ENCODE measurements around the gene TRIP13.
"Not testable (repeated sequence)": the region's sequence is repeated elsewhere in the genome, so short reads cannot be mapped to it uniquely, and the experiment has no call there.

The TRIP13 gene

DNA sequence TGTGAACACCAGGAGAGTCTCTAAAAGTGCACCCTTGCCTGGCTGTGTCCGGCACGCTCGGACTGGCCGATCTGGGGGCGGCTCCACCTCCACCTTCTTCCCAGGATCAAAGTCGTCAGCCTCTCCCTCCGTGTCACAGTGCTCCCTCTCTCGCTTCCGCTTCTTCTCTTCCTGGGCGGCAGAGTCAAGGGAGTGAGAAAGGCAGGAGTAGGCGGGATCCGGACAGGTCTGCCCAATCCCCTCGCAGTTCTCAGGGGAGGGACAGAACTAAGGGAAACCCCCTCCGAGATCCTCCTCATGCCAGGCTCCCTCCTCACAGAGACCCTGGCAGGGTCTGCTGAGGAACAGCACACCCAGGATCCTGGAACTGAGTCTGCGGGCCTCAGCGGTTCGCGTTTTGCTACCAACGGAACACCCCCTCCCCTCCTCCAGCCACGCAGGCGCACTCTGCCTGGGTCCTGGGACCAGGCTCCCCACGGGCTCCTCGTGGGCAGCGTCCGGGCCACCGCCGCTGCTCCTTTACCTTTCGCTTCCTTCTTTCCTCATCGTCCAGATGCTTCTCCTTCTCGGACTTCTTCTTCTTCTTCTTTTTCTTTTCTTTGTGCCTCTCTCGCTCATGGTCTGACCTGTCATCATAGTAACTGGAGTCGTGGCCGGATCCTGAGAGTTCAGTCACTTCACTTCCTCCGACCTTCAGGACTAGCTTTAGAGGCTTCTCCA is 1.4 kb upstream of the TRIP13 start:
- DNase-seq (ENCODE audit: low read depth in 3 of 3) = no peak

DNA sequence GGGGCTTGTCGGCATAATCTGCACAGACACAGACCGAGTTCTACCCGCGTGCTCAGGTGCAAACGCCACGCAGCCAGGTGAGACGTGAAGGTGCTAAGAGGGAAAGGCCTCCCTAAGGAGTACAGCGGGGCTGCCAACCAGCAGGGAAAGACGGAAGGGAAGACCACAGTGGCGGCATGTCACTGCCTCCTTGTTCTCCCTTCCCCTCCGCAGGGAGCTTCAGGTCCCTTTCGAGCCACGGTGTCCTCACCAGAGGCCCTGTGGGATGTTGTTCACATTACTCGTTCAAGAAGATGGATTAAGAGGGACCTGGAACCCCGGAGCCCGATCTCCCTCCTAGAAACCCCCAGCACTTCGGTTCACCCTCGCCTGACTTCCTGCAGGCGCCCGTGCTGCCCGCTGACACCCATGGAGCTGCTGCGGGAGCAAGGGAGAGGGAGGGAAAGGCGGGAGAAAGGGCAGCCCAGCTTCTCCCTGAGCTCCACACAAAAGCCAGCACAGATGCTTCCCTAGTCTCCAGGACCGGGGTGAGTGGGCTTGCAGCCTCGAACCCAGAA is 769 bp upstream of the TRIP13 start:
- DNase-seq (ENCODE audit: low read depth in 3 of 3) = no peak

DNA sequence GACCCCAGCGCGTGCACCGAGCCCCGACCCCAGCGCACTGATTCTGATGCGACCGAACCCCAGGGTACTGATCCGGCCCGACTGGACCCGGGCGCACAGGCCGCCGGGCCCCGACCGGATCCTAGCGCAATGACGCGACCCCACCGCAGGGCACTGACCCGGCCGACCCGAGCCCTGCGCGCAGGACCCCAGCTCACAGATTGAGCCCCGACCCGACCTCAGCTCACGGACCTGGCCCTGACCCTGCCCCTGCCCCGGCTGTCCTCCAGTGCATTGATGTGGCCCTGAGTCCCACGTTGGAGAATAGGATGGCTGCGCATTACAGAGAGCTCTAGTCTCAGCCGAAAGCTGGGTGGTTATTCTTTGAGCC is 438 bp downstream of the TRIP13 start:
- no peak for DNase-seq (ENCODE audit: low read depth in 3 of 3)

DNA sequence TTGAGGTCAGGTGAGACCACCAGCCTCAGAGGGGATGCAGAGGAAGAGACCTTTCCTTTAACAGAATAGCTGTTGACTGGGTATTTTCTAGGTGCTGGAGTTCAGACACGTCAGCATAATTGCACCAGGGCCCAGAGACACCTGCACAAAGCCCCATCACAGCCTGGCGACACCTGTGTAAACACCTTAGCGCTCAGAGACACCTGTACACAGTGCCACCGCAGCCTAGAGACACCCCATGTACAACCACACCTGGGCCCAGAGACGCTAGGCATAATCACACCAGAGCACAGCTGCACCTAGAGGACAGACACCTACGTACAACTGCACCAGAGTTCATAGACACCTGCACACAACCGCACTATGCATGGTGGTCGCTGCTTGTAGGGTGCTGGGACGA is 1.0 kb downstream of the TRIP13 start:
- no peak for DNase-seq (ENCODE audit: low read depth in 3 of 3)

DNA sequence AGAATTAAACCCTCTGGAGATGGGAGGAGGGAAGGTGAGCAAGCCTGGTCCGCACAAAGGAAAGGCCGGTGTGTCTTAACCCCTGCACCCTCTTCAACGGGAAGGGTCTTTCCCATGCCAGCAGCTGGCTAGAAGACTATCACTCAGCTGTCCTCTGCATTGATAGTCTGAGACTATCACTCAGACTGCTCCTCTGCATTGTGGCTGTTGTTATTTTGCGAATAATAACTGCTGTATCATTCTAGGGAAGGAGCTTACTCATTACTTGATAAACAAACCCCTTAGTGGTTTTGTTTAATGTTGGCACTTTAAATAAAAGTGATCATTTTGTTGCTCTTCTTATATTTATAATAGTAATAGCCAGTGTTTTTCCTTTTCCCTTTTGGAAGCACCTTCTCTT is 8.1 kb downstream of the TRIP13 start:
- DNase-seq (ENCODE audit: low read depth in 3 of 3) = no peak

DNA sequence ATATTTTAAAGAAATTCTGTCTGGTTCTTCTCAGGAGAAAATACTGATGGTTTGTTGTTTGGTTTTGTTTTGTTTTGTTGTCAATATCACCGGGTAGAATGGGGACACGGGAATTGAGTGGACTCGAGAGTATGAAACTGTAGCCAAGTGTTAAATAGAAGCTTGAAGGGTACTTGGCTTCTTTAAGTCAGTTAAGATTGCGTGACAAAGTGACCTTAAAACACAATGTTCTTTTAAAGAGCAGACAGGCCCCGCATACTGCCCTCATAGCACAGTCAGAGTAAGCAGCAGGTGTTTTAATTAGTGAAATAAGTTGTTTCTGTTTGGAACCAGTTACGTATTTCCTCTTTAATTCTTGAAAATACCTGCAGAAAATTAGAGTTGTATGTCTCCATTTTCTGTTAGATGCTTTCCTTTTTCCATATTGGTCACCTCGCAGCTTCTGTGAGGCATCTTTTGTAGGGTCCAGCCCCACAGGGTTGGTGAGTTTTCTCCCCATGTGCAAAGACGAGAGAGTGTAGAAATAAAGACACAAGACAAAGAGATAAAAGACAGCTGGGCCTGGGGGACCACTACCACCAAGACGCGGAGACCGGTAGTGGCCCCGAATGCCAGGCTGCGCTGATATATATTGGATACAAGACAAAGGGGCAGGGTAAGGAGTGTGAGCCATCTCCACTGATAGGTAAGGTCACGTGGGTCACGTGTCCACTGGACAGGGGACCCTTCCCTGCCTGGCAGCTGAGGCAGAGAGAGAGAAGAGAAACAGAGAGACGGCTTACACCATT is 9.6 kb downstream of the TRIP13 start:
- DNase-seq (ENCODE audit: low read depth in 3 of 3) = no peak

DNA sequence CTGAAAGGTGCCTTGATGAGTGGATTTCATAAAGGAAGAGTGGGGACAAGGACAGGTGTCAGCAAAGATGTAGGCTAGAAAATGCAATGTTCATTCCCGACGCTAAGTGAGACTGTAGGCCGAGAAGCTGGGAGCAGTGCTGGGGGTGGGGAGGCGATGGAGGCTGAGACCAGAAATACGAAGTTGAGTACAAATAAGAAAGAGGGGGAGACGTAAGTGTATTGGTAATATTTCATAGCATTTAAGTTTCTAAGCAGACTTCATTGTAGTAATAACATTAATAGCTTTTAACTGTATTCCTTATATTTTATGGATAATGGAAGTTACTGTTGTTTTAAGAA is 11.0 kb downstream of the TRIP13 start:
- no peak for DNase-seq (ENCODE audit: low read depth in 3 of 3)

DNA sequence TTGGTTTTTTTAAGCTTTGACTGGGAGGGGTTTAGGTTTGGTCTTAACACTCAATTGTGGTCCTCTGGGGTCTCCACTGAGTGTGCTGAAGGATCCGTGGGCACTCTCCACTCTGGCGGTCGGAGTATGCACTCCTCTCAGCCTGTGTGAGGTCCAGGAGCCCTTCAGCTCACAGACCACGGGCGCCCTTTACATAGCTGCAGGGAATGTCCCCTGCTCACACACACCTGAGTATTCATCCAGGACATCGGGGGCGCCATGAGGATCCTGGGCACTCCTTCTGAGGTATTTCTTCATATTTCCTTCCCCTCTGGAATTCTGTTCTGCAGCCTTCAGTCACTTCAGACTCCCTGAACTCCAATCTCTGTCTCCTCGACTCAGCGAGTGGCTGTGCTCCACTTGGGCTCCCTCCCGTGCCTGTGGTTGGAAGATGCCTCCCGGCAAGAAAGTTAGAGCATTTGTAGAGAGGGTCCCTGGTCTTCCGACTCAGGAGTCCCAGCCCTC is 12.5 kb downstream of the TRIP13 start:
- DNase-seq (ENCODE audit: low read depth in 3 of 3) = no peak

DNA sequence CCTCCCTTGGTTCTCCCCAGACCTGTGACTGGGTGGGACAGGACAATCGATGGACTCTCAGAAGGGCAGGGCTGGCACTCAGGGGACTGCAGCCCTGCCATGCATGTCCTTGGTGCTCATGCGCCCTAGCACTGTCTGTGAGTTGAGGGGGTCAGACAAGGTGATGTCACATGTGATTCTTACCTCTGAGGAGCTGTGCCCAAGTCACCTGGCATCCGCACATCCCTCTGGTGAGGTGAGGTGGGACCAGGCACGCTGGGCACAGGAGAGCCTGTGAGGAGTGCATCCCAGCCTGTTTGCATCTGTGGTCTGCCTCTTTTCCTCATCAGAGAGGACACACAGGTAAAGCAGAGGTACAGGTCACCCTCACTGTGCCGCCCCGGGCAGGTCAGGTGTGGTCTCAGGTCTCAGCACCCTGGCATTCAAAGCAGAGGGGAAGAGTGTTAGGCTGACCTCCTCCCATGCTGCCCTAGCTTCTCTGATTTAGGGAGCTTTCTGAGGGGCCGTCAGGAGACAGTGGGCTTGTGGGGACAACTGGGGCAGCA is 14.8 kb downstream of the TRIP13 start:
- no peak for DNase-seq (ENCODE audit: low read depth in 3 of 3)

DNA sequence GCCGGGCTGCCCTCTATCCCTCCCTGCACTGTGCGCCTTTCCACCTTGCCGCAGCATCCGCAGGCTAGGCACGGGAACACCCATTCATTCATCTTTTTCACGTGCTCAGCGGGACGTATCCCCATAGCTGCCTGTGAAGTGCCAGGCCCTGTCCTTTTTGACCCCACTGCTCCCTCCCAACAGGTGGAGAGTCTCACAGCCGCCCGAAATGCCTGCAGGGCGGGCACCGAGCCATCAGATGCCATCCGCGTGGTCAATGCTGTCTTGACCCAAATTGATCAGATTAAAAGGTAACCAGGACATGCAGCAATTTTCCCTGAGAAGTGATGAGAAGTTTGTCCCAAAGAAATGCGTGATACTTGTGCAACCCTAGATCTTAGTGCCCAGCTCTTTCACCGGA is 15.5 kb downstream of the TRIP13 start:
- no peak for DNase-seq (ENCODE audit: low read depth in 3 of 3)

DNA sequence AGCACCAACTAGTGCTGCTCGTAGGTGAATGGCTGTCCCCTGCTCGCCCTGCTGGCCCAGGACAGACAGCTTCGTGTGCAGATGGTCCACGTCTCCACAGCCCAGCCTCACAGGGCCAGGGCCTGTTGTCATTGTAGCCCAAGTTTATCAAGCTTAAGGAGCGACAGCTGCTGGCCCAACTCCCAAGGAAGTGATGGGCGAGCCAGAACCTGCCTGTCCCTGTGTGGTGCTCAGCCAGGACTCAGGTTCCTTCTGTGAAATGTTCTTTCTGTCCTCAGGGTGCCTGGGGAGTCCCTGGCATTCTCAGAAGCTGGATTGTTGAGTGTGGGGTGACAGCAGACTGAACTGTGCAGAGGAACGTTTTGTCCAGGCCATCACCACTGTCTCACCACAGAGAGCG is 16.4 kb downstream of the TRIP13 start:
- DNase-seq (ENCODE audit: low read depth in 3 of 3) = no peak

DNA sequence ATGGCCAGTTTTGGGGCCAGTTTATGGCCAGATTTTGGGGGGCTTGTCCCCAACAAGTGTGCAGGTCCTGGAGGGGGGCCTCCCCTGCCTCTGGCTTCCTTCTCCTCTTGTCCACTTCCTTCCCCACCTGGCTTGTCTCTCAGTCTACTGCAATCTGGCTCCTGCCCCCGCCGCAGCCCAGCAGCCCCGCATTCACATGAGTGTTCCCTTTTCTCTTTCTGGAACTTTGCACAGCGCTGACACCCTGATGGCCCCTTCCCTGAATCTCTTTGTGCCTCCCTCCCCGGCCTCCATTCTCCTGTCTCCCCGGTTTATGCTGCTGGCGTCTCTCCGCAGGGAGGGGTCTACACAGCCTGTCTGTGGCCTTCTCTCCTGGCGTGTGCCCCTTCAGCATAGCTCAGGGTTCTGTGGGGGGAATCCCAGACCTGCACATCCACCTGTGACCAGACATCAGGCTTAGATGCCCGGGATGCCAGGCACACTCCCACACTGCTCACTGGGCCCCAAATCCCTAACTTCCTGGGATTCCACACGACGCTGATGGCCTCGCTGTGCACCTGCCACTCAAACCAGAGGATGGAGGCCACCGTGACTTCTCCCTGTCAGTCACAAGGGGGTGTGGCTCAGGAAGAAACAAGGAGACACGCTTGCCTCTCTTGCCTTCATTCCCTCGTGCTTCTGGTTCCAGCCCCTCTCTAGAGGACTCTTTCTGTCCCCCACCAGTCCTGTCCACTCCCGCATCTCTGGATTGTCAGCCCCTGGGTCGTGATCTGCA is 17.5 kb downstream of the TRIP13 start:
- DNase-seq (ENCODE audit: low read depth in 3 of 3) = no peak

DNA sequence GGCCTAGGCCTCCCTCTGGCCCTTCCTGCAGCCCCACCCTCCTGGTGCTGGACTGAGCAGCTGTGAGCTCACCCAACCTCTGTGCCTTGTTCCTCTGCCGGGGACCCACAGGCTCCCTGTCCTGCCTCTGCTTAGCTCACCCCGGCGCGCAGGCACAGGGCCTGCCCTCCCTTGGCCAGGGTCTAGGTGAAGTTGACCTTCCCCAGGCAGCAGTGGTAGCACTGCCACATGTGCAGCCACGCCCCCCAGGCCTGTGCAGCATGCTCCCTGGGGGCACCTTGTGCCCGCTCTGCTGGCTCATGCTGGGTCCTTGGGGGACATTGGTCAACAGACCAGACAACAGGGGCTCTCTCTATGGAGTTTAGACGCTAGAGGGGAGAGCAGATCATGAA is 18.1 kb downstream of the TRIP13 start:
- no peak for DNase-seq (ENCODE audit: low read depth in 3 of 3)

DNA sequence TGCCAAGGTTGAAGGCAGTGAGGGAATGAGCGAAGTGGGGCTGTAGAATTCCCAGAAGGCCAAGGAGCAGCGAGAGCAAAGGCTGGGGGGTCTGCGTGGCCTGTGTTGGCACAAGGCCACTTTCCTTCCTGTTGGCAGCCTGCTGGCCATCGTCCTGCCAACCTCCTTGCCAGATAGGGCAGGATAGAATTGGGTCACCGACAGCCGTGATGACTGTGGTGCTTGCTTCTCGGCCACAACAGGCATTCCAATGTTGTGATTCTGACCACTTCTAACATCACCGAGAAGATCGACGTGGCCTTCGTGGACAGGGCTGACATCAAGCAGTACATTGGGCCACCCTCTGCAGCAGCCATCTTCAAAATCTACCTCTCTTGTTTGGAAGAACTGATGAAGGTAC is 18.9 kb downstream of the TRIP13 start:
- no peak for DNase-seq (ENCODE audit: low read depth in 3 of 3)

DNA sequence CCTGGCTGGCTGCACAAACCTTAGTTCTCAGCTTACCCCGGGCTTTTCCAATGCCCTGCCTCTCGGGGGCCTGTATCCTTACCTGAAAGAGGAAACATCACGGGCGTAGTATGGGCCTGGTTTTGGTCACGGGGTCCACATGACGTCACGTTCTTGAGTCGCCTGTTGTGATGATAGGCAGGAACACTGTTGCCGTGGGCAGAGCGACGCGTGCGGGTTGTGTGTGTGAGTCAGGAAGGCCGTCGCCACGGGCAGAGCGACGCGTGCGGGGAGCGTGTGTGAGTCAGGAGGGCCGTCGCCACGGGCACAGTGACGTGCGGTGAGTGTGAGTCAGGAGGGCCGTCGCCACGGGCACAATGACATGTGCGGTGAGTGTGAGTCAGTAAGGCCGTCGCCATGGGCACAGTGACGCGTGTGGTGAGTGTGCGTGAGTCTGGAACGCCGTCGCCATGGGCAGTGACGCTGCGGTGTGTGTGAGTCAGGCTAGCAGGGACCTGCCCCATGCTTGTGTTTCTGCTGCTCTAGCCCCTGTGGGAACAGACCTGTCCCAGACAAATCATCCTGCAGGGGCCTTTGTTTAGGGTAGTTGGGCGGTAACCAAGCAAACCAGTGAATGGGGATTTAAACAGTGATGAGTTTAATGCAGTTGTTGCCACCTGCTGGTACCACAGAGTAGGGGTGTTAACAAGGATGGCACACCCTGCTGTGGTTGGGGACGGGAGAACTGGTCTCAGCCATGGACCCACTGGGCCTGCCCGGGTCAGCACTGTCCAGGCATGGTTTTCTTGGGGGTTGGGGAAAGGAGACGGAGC is 19.8 kb downstream of the TRIP13 start:
- peak; percentile 58 to 80 (median 68) for DNase-seq (ENCODE audit: low read depth in 3 of 3)

DNA sequence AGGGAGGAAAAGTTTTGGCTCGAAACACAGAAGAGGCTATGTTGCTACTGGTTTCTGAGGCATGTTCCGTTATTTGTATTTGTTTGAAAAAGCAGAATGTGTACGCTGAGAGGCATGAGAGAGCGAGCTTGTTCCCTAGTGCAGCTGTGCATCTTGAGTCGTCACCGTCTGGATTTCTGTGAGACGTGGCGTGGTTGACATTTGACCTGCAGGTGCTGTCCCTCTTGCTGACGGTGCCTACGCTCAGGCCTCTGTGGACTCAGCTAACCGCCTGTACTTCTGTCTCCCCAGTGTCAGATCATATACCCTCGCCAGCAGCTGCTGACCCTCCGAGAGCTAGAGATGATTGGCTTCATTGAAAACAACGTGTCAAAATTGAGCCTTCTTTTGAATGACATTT is 21.5 kb downstream of the TRIP13 start:
- no peak for DNase-seq (ENCODE audit: low read depth in 3 of 3)

DNA sequence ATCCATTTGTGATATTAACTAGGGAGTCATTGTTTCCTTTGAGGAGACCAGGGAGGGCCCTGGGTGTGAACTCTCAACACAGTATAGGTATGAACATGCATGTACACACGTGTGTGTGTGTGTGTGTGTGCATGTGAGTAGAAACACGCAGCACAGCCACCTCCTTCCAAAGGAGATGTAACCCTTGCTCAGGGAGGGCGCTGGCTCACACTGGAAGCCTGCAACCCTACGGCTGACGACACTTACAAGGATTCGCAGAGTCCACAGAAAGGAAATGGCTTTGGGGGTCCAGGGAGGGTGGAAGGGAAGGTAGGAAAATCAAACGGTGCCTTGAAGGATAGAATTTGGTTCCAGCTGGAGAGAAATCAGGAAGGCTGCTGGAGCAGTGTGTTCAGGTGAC is 21.9 kb downstream of the TRIP13 start:
- DNase-seq (ENCODE audit: low read depth in 3 of 3) = no peak

DNA sequence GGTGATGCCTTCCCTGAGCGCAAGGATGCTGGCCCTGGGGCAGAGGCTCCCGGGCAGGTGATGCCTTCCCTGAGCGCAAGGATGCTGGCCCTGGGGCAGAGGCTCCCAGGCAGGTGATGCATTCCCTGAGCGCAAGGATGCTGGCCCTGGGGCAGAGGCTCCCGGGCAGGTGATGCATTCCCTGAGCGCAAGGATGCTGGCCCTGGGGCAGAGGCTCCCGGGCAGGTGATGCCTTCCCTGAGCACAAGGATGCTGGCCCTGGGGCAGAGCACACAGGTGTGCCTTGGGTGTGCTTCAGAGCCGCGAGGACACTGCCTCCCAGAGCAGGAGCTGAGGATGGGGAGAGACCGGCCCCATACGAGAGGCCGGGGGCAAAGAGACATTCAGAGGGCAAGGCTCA is 22.7 kb downstream of the TRIP13 start:
- not testable (repeated sequence) for DNase-seq (ENCODE audit: low read depth in 3 of 3)

DNA sequence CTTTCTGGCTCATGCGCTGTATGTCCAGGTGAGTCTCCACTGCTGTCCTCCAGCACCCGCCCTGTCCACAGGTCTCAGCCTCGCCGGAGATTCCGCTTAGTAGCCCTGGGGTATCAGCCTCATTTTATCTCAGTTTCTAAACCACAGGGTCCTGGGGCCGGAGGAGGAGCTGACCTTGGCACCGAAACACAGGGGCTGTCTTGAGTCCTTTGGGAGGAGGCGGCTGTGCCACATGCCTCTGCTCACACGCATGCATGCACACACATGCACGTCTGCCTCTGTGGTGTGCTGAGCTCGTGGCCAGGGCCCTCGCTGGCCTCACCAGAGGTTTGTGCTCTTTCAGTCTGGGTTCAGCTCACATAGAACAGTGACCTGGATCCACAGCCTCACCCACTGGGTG is 23.3 kb downstream of the TRIP13 start:
- DNase-seq (ENCODE audit: low read depth in 3 of 3) = no peak

DNA sequence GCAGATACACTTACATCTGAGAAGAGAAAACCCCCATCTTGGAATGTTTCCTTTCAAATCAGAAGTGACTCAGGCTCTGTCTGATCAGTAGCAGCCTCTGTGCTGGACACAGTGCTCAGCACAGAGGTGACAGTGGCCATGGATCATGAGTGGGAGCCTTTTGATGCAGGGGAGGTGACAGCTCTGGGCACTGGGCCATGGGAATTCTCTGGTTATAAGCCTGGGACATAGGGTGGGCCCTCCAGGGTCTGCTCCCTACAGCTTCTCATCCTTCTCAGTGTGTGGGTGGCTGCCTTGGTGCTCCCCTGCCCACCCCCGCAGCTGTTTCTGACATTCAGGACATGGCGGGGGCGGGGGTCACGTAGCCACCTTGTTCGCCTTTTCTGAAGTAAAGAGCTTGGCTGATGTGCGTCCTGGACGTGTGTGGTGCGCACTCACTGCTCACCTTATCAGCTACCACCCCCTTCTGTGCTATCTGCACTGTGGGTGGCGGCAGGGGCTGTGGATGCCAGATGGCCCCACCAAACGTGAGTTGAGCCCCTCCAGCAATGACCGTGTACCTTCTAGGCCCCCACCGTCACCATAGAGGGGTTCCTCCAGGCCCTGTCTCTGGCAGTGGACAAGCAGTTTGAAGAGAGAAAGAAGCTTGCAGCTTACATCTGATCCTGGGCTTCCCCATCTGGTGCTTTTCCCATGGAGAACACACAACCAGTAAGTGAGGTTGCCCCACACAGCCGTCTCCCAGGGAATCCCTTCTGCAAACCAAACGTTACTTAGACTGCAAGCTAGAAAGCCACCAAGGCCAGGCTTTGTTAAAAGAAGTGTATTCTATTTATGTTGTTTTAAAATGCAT is 24.0 kb downstream of the TRIP13 start:
- DNase-seq (ENCODE audit: low read depth in 3 of 3) = no peak
